Iris pigment epithelial cell (primary cell): ENCODE data around the gene CSRP2.

Source experiments
- DNase-seq: peaks from one replicate; pipeline ENCODE4 v3.0.0-alpha.2; 2011; ENCODE audit warnings: low read depth

Gene CSRP2

GRCh38 chr12:76878899-76879709 is at the start of gene CSRP2:
CSRP2 (minus strand) TSS chr12:76879019; CDS start chr12:76866260, 12,759 bp downstream.
- peak; percentile 70 for DNase-seq

DNA sequence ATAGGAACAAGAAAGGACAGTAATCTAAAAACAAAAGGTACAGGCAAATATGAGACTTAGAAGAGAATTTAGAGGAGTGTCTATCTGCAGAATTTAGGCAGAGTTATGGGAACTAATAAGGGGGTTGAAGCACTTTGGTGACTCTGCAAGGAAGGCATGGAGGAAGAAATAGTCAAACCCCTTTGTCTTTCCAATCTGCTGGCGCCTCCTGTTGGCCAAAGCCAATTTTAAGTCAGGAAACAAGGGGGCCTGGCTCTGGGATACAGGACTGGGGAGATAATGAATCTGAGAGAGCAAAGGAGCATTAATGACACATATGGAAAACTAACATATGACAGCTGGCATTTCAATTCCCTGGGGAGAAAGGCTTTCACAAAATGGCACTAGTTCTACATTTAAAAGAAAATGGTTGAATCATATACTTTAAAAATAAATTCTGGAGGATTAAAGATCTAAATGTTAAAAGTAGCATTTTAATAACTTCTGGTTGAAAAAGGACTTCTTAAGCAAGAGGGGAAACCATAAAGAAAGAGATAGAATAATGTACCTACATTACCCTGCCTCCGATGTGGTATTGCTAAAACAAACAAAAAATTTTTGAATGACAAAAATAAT is 48.5 kb upstream of the CSRP2 start:
- DNase-seq = peak; percentile 42

- no peak for DNase-seq
Measured at GRCh38 chr12:76925135-76925534, 46.3 kb upstream of the CSRP2 start.

GRCh38 chr12:76922866-76923265 is 44.0 kb upstream of the CSRP2 start:
- no peak for DNase-seq

- no peak for DNase-seq
Measured at GRCh38 chr12:76921891-76922664, 43.3 kb upstream of the CSRP2 start.

GRCh38 chr12:76921100-76921471 is 42.3 kb upstream of the CSRP2 start:
- DNase-seq = no peak

GRCh38 chr12:76920172-76921099 is 41.6 kb upstream of the CSRP2 start:
- DNase-seq = no peak

DNA sequence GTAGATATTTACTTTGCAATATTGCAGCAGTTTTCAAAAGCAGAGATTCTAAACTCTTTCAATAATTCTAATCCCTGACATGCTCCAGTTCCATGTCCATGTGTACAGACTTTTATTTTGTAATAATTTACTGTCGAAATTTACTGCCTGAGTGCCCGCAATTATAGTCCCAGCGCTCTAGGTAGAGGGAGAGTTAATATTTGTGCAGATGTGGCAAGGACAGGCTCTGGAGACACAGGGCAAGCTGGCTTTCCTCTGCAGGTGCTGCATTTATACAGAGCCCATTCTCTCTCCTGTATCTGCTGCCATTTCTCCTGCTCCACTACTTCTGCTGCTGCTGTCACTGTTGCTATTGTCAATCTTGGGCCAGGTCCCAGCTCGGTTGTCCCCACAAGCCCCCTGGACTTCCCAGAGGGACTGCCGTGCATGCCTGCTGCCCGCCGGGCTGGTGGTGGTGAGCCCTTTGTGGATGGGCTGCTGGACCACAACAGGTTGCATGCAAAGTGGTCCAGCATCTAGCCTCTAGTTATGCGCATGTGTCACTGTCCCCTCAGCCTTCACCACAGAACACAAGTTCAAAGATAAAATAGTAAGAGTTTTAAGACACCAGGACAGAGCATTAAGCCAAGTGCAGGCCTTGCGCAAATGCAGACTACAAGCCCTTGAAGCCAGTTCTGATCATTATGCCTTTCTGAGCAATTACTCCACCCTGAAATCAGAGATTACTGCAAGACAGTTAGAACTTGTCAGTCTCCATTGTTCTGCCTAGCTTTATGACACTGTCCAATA is 40.8 kb upstream of the CSRP2 start:
- no peak for DNase-seq

GRCh38 chr12:76916170-76916540 is 37.3 kb upstream of the CSRP2 start:
- DNase-seq = no peak

DNA sequence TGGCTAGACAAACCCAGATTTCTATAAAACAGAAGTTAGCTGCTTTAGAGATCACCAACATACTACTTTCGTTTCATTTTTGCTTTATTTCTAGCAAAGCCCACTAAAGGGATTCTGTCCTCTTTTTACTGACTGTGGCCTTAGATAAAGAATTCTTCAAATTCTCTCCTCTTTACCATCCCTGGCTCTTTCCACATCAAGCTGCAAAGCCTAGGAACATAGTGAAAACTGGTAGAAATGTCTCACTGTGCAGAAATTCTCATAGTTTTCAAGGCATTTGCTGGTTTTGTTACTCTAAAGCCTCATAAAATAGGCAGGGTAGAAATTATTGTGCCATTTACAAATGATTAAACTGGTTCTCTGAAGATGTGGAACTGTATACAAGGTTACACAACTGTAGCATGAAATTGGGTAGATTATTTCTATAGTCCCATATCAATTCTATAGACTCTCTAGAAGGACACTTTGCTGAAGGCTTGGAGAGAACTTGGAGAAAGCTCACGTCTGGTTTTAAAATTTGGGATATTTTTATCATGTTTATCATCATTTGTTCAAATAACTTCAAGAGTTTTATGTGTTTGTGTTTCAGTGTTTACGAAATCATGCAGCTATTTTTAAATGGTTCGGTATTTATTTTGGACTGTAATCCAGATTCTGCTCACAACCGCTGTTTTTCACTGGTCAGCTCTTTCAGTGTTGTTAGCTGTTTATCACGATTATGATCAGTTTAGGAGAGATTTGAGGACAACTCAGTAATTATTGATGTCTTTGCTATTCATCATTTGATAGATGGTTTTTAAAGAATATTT is 36.7 kb upstream of the CSRP2 start:
- DNase-seq = peak; percentile 4

- no peak for DNase-seq
Measured at GRCh38 chr12:76914102-76914859, 35.5 kb upstream of the CSRP2 start.

GRCh38 chr12:76909290-76909689 is 30.5 kb upstream of the CSRP2 start:
- DNase-seq = no peak

- DNase-seq = no peak
Measured at GRCh38 chr12:76908303-76909017, 29.6 kb upstream of the CSRP2 start.

DNA sequence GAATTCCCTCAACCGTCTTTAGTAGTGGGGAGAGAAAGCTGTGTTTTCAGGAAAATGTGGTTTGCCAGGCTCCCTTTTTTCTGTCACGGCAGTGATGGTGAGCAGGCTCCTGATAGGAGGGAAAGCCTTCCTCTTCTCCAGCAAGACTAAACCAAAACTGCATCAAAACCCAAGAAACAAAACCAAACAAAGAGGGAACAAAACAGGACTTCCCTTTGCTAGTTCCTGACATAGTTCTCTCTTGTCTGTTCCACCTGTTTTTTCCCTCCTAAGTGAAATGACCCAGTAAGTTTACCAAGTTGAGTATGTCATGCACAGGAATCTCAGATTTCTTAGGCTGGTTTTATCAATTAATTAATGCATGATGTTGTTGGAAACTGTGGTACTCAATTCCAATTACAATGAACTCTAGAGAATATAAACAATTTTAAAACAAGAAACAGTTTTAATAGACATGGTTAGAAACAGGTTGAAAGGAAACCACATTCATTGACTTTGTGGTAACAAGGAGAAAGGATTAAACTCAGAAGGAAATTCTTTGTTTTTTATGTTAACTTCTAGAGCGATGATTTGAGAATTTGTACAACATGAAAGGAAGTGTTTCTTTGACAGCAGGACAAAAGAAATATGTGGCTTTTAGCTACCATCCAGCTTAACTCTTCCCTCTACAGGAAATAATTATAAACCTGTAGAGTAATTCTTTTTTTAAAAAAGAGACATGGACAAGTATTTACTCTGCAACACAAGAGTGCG is 23.0 kb upstream of the CSRP2 start:
- no peak for DNase-seq

DNA sequence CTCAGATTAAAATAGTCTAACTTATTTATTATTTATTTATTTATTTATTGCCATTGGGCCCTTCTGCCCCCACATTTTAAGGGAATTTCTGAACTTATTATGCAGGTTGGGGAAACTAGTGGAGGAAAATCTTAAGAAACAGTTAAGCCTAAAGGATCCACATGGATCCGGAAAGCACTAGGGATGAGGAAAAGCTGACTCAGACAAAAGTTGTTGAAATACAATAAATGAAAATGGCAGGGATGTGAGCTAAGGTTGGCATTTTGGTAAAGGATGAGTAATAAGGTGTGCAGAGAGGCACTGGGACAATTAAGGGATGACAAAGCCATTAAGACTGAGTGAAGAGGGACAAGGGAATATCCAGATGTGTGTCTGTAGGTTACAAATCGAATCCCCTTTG is 20.7 kb upstream of the CSRP2 start:
- DNase-seq = no peak

GRCh38 chr12:76898442-76898841 is 19.6 kb upstream of the CSRP2 start:
- DNase-seq = no peak

GRCh38 chr12:76896274-76896673 is 17.5 kb upstream of the CSRP2 start:
- DNase-seq = no peak

DNA sequence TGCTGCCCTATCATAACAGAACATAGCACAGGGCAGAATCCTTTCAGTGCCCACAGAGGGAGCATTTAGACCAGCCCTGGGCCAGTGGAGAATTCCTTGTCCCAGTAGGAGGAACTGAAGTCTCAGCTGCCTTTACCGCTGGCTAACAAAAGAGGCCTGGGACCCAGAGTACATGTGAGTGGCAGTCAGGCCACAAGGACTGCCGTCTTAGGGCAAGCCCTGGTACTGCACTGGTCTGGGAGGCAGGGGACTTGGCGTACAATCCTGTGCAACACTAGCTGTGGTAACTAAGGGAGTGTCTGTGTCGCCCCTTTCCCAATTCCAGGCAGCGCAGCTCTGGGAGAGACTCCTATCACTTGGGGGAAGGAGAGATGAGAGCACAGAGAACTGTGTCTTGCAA is 17.0 kb upstream of the CSRP2 start:
- no peak for DNase-seq
